ENCODE results near the gene ADCY5. TPM values are rescaled to one million over a fixed set of nuclear protein-coding genes. Genes with fewer than 3 reads are reported as not detected.

ADCY5 gene
- total and polyA plus RNA-seq, 5 donors from 2014 or later = 0.08 to 0.15 TPM; not detected in 3

GRCh38 chr3:123380261-123380660, 68.6 kb downstream of the ADCY5 start:
- ATAC-seq (ENCODE audit: low read depth in 2 of 2) = no peak
- no peaks in the 10 kb centered on the region for H3K4me1 Mint-ChIP-seq
- no peak overlapping the region for H3K4me3 Mint-ChIP-seq
- no peak overlapping the region for H3K27ac Mint-ChIP-seq
- no peak overlapping the region for H3K27ac ChIP-seq (ENCODE audit: insufficient read depth, low read length, poor library complexity, severe bottlenecking)
- peaks cover 0 to 3% (median 0%) of the 10 kb centered on the region in 7 donors for H3K9me3 Mint-ChIP-seq
- no peak for DNase-seq
- no peaks in the 10 kb centered on the region for H3K9me3 ChIP-seq (ENCODE audit: control insufficient read depth in 2 of 2, low read length in 2 of 2)
- H3K36me3 Mint-ChIP-seq = no peaks in the 10 kb centered on the region
- H3K36me3 ChIP-seq (ENCODE audit: control insufficient read depth, insufficient read depth, low read length) = no peaks in the 10 kb centered on the region
- H3K4me3 ChIP-seq (ENCODE audit: low read depth, low read length) = no peak overlapping the region
- H3K27me3 Mint-ChIP-seq = peaks cover 14% of the 10 kb centered on the region
- H3K4me1 ChIP-seq (ENCODE audit: control insufficient read depth, insufficient read depth, low read length, poor library complexity, severe bottlenecking) = no peaks in the 10 kb centered on the region
- no peaks in the 10 kb centered on the region for H3K27me3 ChIP-seq (ENCODE audit: control insufficient read depth, insufficient read depth, low read length)

DNA sequence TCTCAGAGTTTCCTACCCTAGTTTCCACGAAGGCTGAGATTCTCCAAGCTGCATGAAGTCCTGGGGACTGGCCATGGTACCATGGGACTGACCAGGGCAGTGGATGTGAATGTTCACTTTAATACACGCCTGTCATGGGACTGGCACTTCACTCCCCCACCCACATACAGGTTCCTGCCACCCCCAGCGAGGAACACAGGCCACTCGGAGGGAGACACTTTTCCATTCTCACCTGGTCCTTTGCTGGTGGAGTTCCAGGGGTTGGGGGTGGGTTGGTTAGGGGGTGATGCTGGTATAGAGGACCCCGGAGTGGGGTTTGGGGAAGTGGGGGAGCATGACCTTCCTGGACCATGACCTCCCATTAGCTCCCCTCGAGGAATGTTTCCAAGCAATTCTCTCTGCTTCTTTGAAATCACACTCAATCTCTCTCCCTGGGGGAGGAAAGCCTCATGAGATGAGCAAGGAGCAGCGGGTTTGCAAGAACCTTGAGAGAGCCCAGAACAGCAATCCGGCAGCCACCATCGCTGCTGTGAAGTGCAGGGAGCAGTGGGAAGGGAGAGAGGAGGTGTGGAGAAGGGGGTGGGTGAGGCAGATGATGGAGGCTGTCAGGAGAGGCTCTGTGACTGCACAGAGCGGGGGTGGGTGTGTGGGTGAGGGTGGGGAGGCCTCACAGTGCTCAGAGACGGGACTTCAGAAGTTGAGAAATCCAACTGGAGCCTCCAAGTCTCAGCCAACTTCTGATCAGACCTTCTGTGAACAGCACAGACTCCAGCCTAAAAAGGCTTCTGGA, 69.7 kb downstream of the ADCY5 start:
- H3K4me3 ChIP-seq (ENCODE audit: low read depth, low read length) = no peak overlapping the region
- ATAC-seq (ENCODE audit: low read depth in 2 of 2) (no peak), DNase-seq (no peak)
- H3K4me1 ChIP-seq (ENCODE audit: control insufficient read depth, insufficient read depth, low read length, poor library complexity, severe bottlenecking) = no peaks in the 10 kb centered on the region
- no peaks in the 10 kb centered on the region for H3K9me3 ChIP-seq (ENCODE audit: control insufficient read depth in 2 of 2, low read length in 2 of 2)
- H3K4me1 Mint-ChIP-seq = no peaks in the 10 kb centered on the region
- H3K9me3 Mint-ChIP-seq = peaks cover 0 to 3% (median 0%) of the 10 kb centered on the region in 7 donors
- no peaks in the 10 kb centered on the region for H3K36me3 Mint-ChIP-seq
- no peaks in the 10 kb centered on the region for H3K36me3 ChIP-seq (ENCODE audit: control insufficient read depth, insufficient read depth, low read length)
- no peaks in the 10 kb centered on the region for H3K27me3 ChIP-seq (ENCODE audit: control insufficient read depth, insufficient read depth, low read length)
- H3K27ac Mint-ChIP-seq = no peak overlapping the region
- no peak overlapping the region for H3K27ac ChIP-seq (ENCODE audit: insufficient read depth, low read length, poor library complexity, severe bottlenecking)
- H3K27me3 Mint-ChIP-seq = peaks cover 14% of the 10 kb centered on the region
- H3K4me3 Mint-ChIP-seq = no peak overlapping the region

GRCh38 chr3:123378409-123378915, 70.4 kb downstream of the ADCY5 start:
- H3K4me1 Mint-ChIP-seq = no peaks in the 10 kb centered on the region
- no peaks in the 10 kb centered on the region for H3K36me3 Mint-ChIP-seq
- no peak overlapping the region for H3K27ac Mint-ChIP-seq
- H3K27me3 Mint-ChIP-seq = peaks cover 14% of the 10 kb centered on the region
- Histone ChIP-seq H3K27me3 (ENCODE audit: control insufficient read depth, insufficient read depth, low read length) (no peaks in the 10 kb centered on the region), H3K4me1 (ENCODE audit: control insufficient read depth, insufficient read depth, low read length, poor library complexity, severe bottlenecking) (no peaks in the 10 kb centered on the region), H3K27ac (ENCODE audit: insufficient read depth, low read length, poor library complexity, severe bottlenecking) (no peak overlapping the region), H3K9me3 (ENCODE audit: control insufficient read depth in 2 of 2, low read length in 2 of 2) (no peaks in the 10 kb centered on the region), H3K4me3 (ENCODE audit: low read depth, low read length) (no peak overlapping the region), H3K36me3 (ENCODE audit: control insufficient read depth, insufficient read depth, low read length) (no peaks in the 10 kb centered on the region)
- H3K4me3 Mint-ChIP-seq = no peak overlapping the region
- DNase-seq = no peak
- H3K9me3 Mint-ChIP-seq = no peaks in the 10 kb centered on the region
- ATAC-seq (ENCODE audit: low read depth in 2 of 2) = no peak

DNA sequence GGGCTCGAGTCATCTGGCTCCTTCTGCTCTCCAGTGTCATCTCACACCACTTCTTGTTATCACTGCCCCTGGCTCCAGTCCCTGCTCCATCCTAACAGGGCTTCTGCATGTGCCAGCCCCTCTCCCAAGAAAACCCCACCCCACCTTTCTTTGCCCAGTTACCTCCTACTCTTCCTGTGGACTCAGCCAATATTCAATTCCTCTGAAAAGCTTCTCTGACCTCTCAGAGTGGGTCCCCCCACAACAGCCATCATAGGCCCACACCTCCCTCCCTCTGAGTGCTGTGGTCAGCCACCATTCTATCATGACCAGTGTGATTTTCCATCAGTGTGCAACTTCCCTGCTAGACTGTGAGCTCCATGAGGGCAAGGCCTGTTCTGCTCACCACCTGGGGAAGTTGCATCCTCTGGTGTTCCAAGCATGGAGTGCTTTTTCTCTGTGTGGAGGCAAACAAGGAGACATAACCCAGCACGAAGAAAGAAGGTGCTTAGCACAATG, 71.6 kb downstream of the ADCY5 start:
- DNase-seq (no peak), ATAC-seq (ENCODE audit: low read depth in 2 of 2) (no peak)
- Histone ChIP-seq H3K9me3 (ENCODE audit: control insufficient read depth in 2 of 2, low read length in 2 of 2) (no peaks in the 10 kb centered on the region), H3K4me1 (ENCODE audit: control insufficient read depth, insufficient read depth, low read length, poor library complexity, severe bottlenecking) (no peaks in the 10 kb centered on the region), H3K36me3 (ENCODE audit: control insufficient read depth, insufficient read depth, low read length) (no peaks in the 10 kb centered on the region), H3K4me3 (ENCODE audit: low read depth, low read length) (no peak overlapping the region), H3K27ac (ENCODE audit: insufficient read depth, low read length, poor library complexity, severe bottlenecking) (no peak overlapping the region), H3K27me3 (ENCODE audit: control insufficient read depth, insufficient read depth, low read length) (no peaks in the 10 kb centered on the region)
- peaks cover 0 to 4% (median 0%) of the 10 kb centered on the region in 7 donors for H3K9me3 Mint-ChIP-seq
- no peak overlapping the region for H3K4me3 Mint-ChIP-seq
- H3K27ac Mint-ChIP-seq = no peak overlapping the region
- H3K27me3 Mint-ChIP-seq = peaks cover 10% of the 10 kb centered on the region
- no peaks in the 10 kb centered on the region for H3K4me1 Mint-ChIP-seq
- no peaks in the 10 kb centered on the region for H3K36me3 Mint-ChIP-seq

DNA sequence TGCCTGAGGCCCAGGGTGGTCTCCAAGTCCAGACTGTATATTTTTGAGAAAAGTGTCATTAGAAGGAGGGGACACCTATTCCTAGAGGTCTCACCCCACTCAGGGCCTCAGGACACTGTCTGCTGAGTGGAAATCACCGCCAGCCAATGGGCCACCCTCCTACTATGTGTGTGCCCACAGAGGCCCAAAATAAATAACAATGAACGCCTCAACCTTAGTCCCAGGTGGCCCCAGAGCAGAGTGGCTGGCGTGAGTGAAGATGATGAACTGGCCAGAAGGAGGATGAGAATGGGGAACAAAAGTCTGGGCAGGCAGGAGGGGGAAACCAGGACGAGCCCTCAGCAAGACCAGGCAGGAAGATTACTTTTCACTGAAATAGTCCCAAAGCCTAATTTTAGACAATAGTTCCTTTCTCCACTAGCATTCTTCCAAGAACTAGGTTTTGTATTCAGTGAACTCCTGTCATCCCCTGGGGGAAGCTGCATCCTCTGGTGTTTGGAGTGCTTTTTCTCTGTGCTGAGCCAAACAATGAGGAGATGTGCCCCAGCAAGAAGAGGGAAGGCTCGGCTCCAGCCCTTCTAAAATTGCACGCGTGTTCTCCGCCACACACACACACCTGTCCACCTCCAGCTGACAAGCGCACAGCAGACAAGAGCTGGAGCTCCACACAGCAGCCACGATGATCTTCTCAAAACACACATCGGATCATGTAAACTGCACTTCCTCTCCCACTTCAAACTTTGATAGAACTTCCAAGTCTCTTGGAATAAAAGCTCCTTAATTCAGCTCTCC, 72.2 kb downstream of the ADCY5 start:
- no peaks in the 10 kb centered on the region for H3K4me1 ChIP-seq (ENCODE audit: control insufficient read depth, insufficient read depth, low read length, poor library complexity, severe bottlenecking)
- no peak for ATAC-seq (ENCODE audit: low read depth in 2 of 2)
- Mint-ChIP-seq H3K27ac (no peak overlapping the region), H3K4me1 (no peaks in the 10 kb centered on the region), H3K4me3 (no peak overlapping the region), H3K27me3 (peaks cover 9% of the 10 kb centered on the region), H3K36me3 (no peaks in the 10 kb centered on the region), H3K9me3 (peaks cover 0 to 4% (median 0%) of the 10 kb centered on the region in 7 donors)
- H3K36me3 ChIP-seq (ENCODE audit: control insufficient read depth, insufficient read depth, low read length) = no peaks in the 10 kb centered on the region
- H3K27ac ChIP-seq (ENCODE audit: insufficient read depth, low read length, poor library complexity, severe bottlenecking) = no peak overlapping the region
- no peaks in the 10 kb centered on the region for H3K9me3 ChIP-seq (ENCODE audit: control insufficient read depth in 2 of 2, low read length in 2 of 2)
- DNase-seq = no peak
- H3K4me3 ChIP-seq (ENCODE audit: low read depth, low read length) = no peak overlapping the region
- no peaks in the 10 kb centered on the region for H3K27me3 ChIP-seq (ENCODE audit: control insufficient read depth, insufficient read depth, low read length)

DNA sequence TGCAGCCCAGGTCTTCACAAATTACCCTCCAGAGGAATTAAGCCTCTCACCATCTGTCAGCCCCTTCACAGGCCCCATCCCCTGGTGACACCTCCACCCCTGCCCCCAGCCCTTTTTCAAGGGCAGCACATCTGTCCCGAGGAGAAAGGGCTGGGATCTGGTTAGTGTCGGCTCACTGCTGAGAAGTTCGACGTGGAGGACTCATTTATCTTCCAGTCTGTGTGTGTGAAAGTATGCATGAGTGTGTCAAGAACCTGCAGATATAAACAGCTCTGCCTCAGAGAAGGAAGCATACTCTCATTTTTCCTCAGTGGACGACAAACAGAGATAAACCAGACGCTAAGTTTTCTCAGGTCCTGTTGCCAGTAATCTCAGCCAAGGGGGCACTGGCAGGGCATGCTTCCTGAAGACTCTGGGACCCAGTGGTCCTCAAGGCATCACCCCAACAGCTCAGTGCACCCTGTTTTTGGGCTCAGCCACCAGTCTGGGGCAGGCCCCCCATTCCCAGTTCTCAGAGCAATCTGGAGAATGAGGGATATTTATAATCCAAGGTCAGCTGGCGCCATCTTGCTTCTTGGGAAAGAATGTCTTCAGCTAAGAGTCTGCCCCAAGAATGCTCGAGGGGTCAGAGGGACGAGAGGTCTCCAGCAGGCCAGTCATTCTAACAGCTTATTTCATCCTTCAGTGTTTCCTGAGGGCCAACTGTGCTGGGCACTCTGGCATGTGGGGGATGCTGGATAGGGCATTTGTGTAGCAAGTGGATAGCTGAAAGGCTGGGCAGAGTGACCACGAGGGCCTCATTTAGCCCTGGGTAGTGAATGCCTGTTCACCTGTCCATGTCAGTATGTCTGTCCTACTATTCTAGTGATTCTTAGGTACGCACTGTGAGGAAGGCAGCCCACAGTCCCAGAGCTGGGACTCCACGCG, 73.6 kb downstream of the ADCY5 start:
- ATAC-seq (ENCODE audit: low read depth in 2 of 2) (no peak), DNase-seq (no peak)
- Mint-ChIP-seq H3K27me3 (peaks cover 9% of the 10 kb centered on the region), H3K4me3 (no peak overlapping the region), H3K27ac (no peak overlapping the region), H3K36me3 (no peaks in the 10 kb centered on the region), H3K9me3 (peaks cover 0 to 4% (median 0%) of the 10 kb centered on the region in 7 donors), H3K4me1 (no peaks in the 10 kb centered on the region)
- Histone ChIP-seq H3K4me1 (ENCODE audit: control insufficient read depth, insufficient read depth, low read length, poor library complexity, severe bottlenecking) (no peaks in the 10 kb centered on the region), H3K4me3 (ENCODE audit: low read depth, low read length) (no peak overlapping the region), H3K27me3 (ENCODE audit: control insufficient read depth, insufficient read depth, low read length) (no peaks in the 10 kb centered on the region), H3K27ac (ENCODE audit: insufficient read depth, low read length, poor library complexity, severe bottlenecking) (no peak overlapping the region), H3K36me3 (ENCODE audit: control insufficient read depth, insufficient read depth, low read length) (no peaks in the 10 kb centered on the region), H3K9me3 (ENCODE audit: control insufficient read depth in 2 of 2, low read length in 2 of 2) (no peaks in the 10 kb centered on the region)

GRCh38 chr3:123374016-123374415, 74.9 kb downstream of the ADCY5 start:
- Mint-ChIP-seq H3K36me3 (no peaks in the 10 kb centered on the region), H3K27ac (no peak overlapping the region), H3K4me3 (no peak overlapping the region), H3K4me1 (no peaks in the 10 kb centered on the region), H3K27me3 (peaks cover 9% of the 10 kb centered on the region), H3K9me3 (peaks cover 0 to 4% (median 1%) of the 10 kb centered on the region in 7 donors)
- H3K27me3 ChIP-seq (ENCODE audit: control insufficient read depth, insufficient read depth, low read length) = no peaks in the 10 kb centered on the region
- no peak overlapping the region for H3K27ac ChIP-seq (ENCODE audit: insufficient read depth, low read length, poor library complexity, severe bottlenecking)
- ATAC-seq (ENCODE audit: low read depth in 2 of 2) (no peak), DNase-seq (no peak)
- H3K4me3 ChIP-seq (ENCODE audit: low read depth, low read length) = no peak overlapping the region
- H3K4me1 ChIP-seq (ENCODE audit: control insufficient read depth, insufficient read depth, low read length, poor library complexity, severe bottlenecking) = no peaks in the 10 kb centered on the region
- H3K36me3 ChIP-seq (ENCODE audit: control insufficient read depth, insufficient read depth, low read length) = no peaks in the 10 kb centered on the region
- H3K9me3 ChIP-seq (ENCODE audit: control insufficient read depth in 2 of 2, low read length in 2 of 2) = no peaks in the 10 kb centered on the region
